Stomach (tissue), 9 donors: Measurements from ENCODE around the gene PLA2G1B. TPM values are rescaled to one million over a fixed set of nuclear protein-coding genes. Genes with fewer than 3 reads are reported as not detected.
A peak's percentile ranks its signal among the peaks of the same experiment; 100 is the strongest.

ENCODE experiments used
- DNase-seq, 2 donors: peaks; one replicate each; pipeline versions ENCODE4 v3.0.0 to v3.0.0-alpha.2; 2013 to 2019
- H3K27ac ChIP-seq, 5 donors: fragments of 200-600 bp in 4 of 5; sonication (generic) in 4 of 5; one replicate each; pipeline ENCODE4 v1.5.1; 2013 to 2019; ENCODE audit warnings: mild to moderate bottlenecking in 1 of 5, moderate library complexity in 1 of 5
- H3K27me3 ChIP-seq, 3 donors: fragments of 200-600 bp; sonication (generic); one replicate each; pipeline ENCODE4 v1.5.1; 2017 to 2019; ENCODE audit warnings: mixed run types in 1 of 3
- H3K36me3 ChIP-seq, 4 donors: fragments of 200-600 bp; sonication (generic); 1 replicate in 3 of 4; 2 replicates in 1 of 4; pipeline ENCODE4 v1.5.1; 2016 to 2019
- H3K4me1 ChIP-seq, 4 donors: fragments of 200-600 bp; sonication (generic); one replicate each; pipeline ENCODE4 v1.5.1; 2016 to 2019
- H3K4me3 ChIP-seq, 4 donors: fragments of 200-600 bp; sonication (generic) in 3 of 4; one replicate each; pipeline ENCODE4 v1.5.1; 2016 to 2019; ENCODE audit warnings: mild to moderate bottlenecking in 1 of 4
- H3K9me3 ChIP-seq, 4 donors: fragments of 200-600 bp; sonication (generic); one replicate each; pipeline ENCODE4 v1.5.1; 2016 to 2019
- EP300 ChIP-seq: sonication (generic); formaldehyde crosslinking; IDR thresholded peaks from one replicate; pipeline ENCODE4 v1.6.1; 2017; ENCODE audit warnings: antibody characterized with exemption
- POLR2A ChIP-seq, 4 donors: fragments of 450-650 bp; IDR thresholded peaks; one replicate each; pipeline ENCODE4 v1.6.1; 2016; ENCODE audit warnings: antibody characterized with exemption in 4 of 4, control low read depth in 2 of 4, mild to moderate bottlenecking in 1 of 4, moderate library complexity in 1 of 4
- POLR2AphosphoS5 ChIP-seq, 3 donors: sonication (generic); formaldehyde crosslinking; IDR thresholded peaks; one replicate each; pipeline ENCODE4 v1.6.1; 2016; ENCODE audit warnings: antibody characterized with exemption in 3 of 3
- WGBS, 5 donors: extraction: QIAGEN DNeasy Blood & Tissue Kit in 3 of 5; methylation state at CpG; one replicate each; pipeline versions ENCODE4 v1.1.5 to v1.1.7; 2013 to 2018; 5-methylcytosine and 5-hydroxymethylcytosine counted together
- intact Hi-C: fragments of 100-400 bp; cut with DNase I; formaldehyde crosslinking; loops from one replicate; pipeline ENCODE4 v1.15.1; 2023; ENCODE audit warnings: low total_unique reads
- polyA plus RNA-seq, 3 donors: library from polyadenylated mRNA; stranded (reverse); fragments of 200-250 nt; gene quantifications; one replicate each; pipeline ENCODE4 v1.2.3, GENCODE V29; 2013
- total RNA-seq, 5 donors: library from RNA; depleted of rRNA; stranded (reverse); fragments of >200 nt; gene quantifications; one replicate each; pipeline versions ENCODE4 v1.1.0 to v1.2.3, GENCODE V29; 2014 to 2016
- TF ChIP-seq, protein P1 (sequence below), 7 experiments: fragments of 450-650 bp in 4 of 7; fragments of 200-600 bp in 3 of 7; sonication (generic) in 3 of 7; IDR thresholded peaks; one replicate each; pipeline ENCODE4 v1.5.1; 2016 to 2019; ENCODE audit warnings: antibody characterized with exemption in 7 of 7, control low read depth in 2 of 7, mild to moderate bottlenecking in 1 of 7
- donor health status: healthy with polysubstance abuse.
- donor health status: Bipolar disorder and iron deficiency.
- donor health status: healthy.

Gene PLA2G1B
- total and polyA plus RNA-seq, 8 donors, result 7.0 to 18.5 (median 10.2) TPM; not detected in 5

DNA sequence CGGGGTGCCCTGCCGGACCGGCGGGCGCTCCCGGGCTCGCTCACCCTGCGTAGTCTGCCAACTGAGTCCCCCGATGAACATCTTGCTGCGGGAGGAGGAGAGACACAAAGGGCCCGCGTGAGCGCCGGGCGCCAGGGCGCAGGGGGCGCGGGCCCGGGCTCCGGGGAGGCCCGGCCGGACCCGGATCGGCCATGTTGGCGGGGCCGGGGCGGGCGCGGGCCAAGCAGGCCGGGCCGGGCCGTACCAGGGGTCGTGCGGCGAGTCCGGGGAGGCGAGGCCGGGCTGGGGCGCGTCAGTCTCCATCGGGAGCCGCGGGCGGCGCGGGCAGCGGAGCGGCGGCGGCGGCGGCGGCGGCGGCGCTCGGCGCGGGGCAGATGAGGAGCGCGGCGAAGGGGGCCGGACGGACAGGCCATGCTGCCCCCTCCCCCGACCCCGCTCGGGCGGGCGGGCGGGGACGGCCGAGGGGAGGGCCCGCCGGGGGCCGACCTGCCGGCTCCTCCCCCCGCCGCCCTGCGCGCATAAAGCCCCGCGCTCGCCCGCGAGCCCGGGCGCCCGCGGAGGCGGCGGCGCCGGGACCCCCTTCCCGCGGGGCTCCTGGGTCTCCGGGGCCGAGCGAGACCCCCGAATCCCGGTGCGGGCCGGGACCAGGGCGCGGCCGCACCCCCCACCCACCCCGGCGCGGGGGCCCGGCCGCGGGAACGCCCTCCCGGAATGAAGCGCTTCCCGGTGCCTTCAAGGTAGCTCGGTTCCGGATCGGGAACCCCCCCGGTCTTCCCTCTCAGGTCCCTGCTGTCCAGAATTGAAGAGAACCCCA is 41.4 kb upstream of the PLA2G1B start, which contains the start of gene MSI1:
TSS of gene MSI1 (minus strand) at position 376 of the 814 bp plus-strand sequence. CDS start at position 303, 73 bp downstream.
- Histone ChIP-seq H3K27ac (peak within 1 kb of the TSS; percentile 66 to 80 (median 77)), H3K4me1 (peaks cover 41 to 58% (median 52%) of the 10 kb centered on the region in 4 donors), H3K9me3 (no peaks in the 10 kb centered on the region), H3K36me3 (no peaks in the 10 kb centered on the region), H3K4me3 (peak within 1 kb of the TSS; percentile 63 to 73 (median 68)), H3K27me3 (peaks cover 7 to 73% (median 30%) of the 10 kb centered on the region in 3 donors)
- intact Hi-C loops, result no loop called here
- DNase-seq, result peak in 1 of 2 donors; percentile 60
- 0 to 1% (median 1%) methylated on average over 14 to 115 of the region's 119 CpGs for WGBS, 5 donors
- TF ChIP-seq POLR2AphosphoS5 (IDR thresholded peaks at IDR 0.05) (no peak), POLR2A (IDR thresholded peaks at IDR 0.05) (no peak), EP300 (no peak)
- TF ChIP-seq, protein P1, sequence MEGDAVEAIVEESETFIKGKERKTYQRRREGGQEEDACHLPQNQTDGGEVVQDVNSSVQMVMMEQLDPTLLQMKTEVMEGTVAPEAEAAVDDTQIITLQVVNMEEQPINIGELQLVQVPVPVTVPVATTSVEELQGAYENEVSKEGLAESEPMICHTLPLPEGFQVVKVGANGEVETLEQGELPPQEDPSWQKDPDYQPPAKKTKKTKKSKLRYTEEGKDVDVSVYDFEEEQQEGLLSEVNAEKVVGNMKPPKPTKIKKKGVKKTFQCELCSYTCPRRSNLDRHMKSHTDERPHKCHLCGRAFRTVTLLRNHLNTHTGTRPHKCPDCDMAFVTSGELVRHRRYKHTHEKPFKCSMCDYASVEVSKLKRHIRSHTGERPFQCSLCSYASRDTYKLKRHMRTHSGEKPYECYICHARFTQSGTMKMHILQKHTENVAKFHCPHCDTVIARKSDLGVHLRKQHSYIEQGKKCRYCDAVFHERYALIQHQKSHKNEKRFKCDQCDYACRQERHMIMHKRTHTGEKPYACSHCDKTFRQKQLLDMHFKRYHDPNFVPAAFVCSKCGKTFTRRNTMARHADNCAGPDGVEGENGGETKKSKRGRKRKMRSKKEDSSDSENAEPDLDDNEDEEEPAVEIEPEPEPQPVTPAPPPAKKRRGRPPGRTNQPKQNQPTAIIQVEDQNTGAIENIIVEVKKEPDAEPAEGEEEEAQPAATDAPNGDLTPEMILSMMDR (IDR thresholded peaks at IDR 0.05), result no peak

DNA sequence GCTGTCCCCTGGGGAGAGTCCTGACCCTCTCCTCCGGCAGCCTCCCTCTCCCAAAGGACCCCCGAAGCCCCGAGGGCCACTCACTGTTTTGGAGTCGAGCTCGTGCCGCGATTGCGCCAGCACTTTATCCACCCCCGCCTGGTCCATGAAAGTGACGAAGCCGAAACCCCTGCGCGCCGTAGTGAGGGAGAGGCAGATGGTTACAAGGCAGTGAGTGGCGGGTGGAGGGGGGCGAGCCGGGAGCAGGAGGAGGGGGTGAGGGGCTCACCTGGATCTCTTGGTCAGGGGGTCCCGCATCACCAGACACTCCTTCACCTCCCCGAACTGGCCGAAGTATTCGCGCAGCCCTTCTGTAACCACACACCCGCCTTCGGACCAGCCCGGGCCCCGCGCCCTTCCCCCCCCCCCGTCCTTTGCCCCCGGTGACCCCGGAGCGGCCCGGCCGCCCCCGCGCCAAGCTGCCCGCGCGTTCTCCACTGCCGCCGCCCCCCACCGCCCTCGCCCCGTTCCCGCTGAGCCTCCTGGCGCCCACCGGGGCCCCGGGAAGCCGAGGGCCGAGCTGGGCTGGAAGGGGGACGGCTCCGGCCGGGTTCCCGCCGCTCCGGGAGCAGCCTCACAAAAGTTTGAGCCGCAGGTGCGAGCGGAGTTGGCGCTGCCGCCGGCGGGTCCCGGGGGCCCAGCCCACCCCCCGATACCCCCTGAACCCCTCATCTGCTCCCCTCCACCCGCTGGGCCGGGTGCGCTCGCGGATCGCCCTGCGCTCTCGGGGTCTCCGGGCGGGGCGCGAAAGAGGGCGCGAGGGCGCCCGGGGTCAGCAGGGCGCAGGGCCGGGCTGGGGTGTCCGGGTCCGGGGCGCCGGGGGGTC is 40.6 kb upstream of the PLA2G1B start:
- WGBS, 5 donors, result 1 to 12% (median 3%) methylated on average over 10 to 86 of the region's 86 CpGs
- no peaks in the 10 kb centered on the region for H3K36me3 ChIP-seq
- H3K4me3 ChIP-seq, result peak overlapping the region; percentile 63 to 73 (median 68)
- no peaks in the 10 kb centered on the region for H3K9me3 ChIP-seq
- H3K27ac ChIP-seq, result peak overlapping the region; percentile 66 to 80 (median 77)
- peaks cover 7 to 65% (median 30%) of the 10 kb centered on the region in 3 donors for H3K27me3 ChIP-seq
- DNase-seq, result peak in 1 of 2 donors; percentile 62
- TF ChIP-seq POLR2A (IDR thresholded peaks at IDR 0.05) (no peak), POLR2AphosphoS5 (IDR thresholded peaks at IDR 0.05) (no peak), EP300 (no peak)
- TF ChIP-seq, protein P1 (IDR thresholded peaks at IDR 0.05), result no peak
- H3K4me1 ChIP-seq, result peaks cover 41 to 66% (median 55%) of the 10 kb centered on the region in 4 donors
- intact Hi-C loops, result no loop called here

DNA sequence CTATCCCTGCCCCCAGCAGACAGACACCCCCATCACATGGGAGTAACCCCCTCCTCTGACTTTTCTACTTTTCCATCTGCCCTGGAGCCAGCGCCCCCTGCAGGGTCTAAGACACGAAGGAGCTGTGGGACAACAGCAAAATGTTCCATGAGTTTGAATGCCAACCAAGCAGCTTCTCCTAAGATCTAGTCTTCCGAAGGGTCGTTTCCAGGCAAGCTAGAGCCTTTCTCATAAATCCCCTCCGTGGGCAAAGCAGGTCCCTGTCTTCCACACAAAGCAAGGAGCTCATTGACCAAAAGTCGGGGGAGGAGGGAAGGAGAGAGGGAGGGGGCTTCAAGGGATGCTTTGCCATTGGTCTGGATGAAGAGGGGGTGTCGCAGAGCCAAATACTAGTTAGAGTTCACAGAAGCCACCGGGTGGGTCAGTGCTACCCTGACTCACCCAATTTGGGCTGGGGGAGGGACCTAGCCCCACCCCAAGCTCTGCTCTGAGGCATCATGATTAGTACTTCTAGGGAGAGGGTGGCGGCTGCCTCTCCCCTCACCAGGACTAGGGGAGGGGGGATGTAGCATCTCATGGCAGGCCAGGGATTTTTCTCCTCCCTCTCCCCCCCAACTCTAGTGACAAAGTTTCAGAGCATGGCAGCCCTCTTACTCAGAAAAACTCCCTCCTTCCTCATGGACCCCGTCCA is 39.8 kb upstream of the PLA2G1B start:
- peak in 1 of 2 donors; percentile 63 for DNase-seq
- Histone ChIP-seq H3K4me3 (peak overlapping the region; percentile 63 to 73 (median 68)), H3K27me3 (peaks cover 7 to 65% (median 30%) of the 10 kb centered on the region in 3 donors), H3K27ac (peak overlapping the region; percentile 66 to 80 (median 76)), H3K36me3 (no peaks in the 10 kb centered on the region), H3K4me1 (peaks cover 42 to 74% (median 63%) of the 10 kb centered on the region in 4 donors), H3K9me3 (no peaks in the 10 kb centered on the region)
- 34 to 44% (median 38%) methylated on average over 10 of the region's 10 CpGs for WGBS, 5 donors
- intact Hi-C loops, result no loop called here
- TF ChIP-seq, protein P1 (IDR thresholded peaks at IDR 0.05), result peak in 3 of 7 experiments; percentile 8 to 32 (median 11)
- no peak for TF ChIP-seq EP300
